Mammary epithelial cell (primary cell): ENCODE measurements around the gene HSPA8.

ENCODE experiments used
- CTCF ChIP-seq, 2 donors: IDR thresholded peaks in 1 of 2; conservative IDR thresholded peaks in 1 of 2; 2 replicates each; pipeline ENCODE4 v1.5.1; 2011 to 2012; ENCODE audit warnings: inconsistent platforms in 2 of 2, low read length in 2 of 2, mild to moderate bottlenecking in 2 of 2, control low read depth in 1 of 2, low read depth in 1 of 2; ENCODE audit not compliant: insufficient read depth in 1 of 2; ENCODE audit errors: extremely low read depth in 1 of 2
- EZH2 ChIP-seq: IDR thresholded peaks from 2 replicates; pipeline ENCODE4 v1.6.1; 2012; ENCODE audit warnings: low read length, inconsistent platforms, borderline replicate concordance

- TF ChIP-seq CTCF (conservative IDR thresholded peaks at IDR 0.05 in 1 of 2, IDR thresholded peaks at IDR 0.05 in 1 of 2; ENCODE audit: extremely low read depth in 1 of 2, insufficient read depth in 1 of 2, low read depth in 1 of 2, low read length in 2 of 2) = no peak
- TF ChIP-seq EZH2 = no peak
Observed at GRCh38 chr11:123041185-123041584, 20.8 kb downstream of the HSPA8 start.
